GM19351 (cell line): ENCODE results near the gene IRAK1BP1.
"Not testable (repeated sequence)": the region's sequence is repeated elsewhere in the genome, so short reads cannot be mapped to it uniquely, and the experiment has no call there.

Experiments
- ATAC-seq: cut with Tn5 transposase; IDR thresholded peaks from one replicate; pipeline ENCODE4 v1.9.1; 2021; ENCODE audit warnings: mild to moderate bottlenecking, moderate library complexity; ENCODE audit not compliant: unreplicated experiment

The IRAK1BP1 gene

GRCh38 chr6:78867370-78868040 is at the start of gene IRAK1BP1:
Gene IRAK1BP1 (plus strand): TSS chr6:78867551. CDS start chr6:78867577, 26 bp downstream.
- peak; percentile 91 for ATAC-seq

DNA sequence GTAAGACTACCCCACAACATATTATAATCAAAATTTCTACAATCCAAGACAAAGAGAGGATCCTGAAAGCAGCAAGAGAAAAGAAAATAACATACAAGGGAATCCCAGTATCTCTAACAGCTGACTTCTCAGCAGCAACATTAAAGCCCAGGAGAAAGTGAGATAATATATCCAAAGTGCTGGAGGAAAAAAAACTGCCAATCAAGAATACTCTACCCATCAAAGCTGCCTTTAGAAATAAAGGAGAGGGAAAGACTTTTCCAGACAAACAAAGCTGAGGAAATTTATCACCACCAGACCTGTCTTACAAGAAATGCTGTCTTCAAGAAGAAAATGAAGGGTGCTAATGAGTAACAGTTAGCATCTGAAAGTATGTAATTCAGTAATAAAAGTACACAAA is 43.3 kb upstream of the IRAK1BP1 start:
- ATAC-seq, result no peak

DNA sequence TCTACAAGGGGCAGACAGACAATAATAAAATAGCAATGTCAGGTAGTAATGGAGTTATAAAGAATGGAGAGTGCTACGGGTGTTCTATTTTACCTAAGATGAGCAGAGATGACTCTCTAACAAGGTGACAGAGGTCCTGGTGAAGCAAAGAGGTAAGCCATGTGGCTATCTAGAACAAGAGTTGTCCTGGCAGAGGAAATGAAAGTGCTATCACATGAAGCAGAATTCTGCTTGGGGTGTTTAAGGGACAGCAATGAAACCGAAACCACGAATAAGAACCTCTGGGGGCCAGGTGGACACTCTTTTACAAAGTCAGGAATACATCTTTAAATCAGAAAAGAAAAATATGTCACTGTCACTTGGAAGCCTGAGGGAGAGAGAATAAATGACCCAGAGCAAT is 37.9 kb upstream of the IRAK1BP1 start:
- ATAC-seq, result peak; percentile 37

DNA sequence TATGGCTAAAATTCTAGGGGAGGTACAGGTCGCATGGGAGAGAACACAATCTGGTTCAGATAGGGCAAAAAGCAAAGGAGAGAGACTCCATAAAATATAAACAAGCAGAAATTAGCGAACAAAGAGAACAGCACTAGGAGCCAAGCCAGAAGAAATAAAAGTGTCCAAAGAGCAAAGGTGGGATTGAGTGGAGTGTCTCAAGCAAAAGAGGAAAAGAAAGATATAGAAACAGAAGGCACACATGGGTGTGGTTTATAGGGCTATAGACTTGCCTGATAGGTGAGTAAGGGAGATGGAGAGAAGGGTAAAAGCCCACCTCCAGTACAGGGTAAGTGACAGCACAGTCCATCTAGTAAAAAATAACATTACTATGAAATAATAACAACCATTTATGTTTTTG is 36.5 kb upstream of the IRAK1BP1 start:
- ATAC-seq, result no peak

DNA sequence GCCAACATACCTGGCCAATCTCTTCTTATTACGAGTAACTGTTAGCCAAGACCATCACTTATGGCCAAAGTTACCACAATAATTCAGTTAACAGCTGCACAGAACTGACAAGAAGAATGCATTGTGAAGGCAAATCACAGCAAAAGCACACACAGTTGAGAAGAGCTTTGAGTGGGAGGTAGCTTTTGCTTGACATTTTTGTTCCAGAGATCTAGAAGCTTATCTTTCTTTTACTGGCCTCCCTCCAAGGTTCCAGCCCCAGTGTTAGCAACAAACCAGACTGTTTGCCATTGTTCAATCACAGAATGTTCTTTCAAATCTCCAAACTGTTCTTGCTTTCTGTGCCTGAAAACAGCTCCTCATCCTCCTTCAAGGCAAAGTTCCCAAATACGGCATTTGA is 35.9 kb upstream of the IRAK1BP1 start:
- no peak for ATAC-seq

DNA sequence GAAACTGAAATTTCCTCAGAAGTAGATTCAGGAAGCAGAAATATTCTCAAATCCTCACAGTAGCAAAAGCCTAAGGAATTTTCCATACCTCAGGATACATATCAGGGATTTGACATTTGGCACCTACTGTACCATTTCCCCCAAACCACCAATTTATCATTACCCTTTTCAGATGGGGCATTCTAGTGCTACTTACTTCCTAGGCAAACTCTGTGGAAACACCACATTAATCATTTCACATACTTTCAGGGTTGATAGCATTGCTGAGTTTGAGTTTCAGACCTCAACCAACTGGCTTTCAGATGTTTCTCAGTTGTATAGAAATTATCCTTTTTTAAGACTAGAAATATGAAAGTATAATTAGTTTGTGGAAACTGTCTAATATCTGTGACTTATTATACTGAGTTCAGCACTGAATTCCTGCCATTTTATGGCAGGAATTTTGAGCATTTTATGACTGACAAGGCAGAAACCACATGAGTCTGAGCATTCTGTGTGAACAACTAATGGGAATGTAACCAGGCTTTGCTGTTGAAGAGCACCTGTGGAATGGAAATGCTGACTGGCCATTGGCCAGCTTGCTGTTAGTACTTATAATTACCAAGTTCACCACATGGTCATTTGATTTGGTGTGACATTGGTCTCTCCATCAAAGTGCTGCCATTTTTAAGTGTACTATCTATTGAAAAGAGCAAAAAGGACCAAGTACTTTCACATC is 35.1 kb upstream of the IRAK1BP1 start:
- ATAC-seq, result peak; percentile 53

DNA sequence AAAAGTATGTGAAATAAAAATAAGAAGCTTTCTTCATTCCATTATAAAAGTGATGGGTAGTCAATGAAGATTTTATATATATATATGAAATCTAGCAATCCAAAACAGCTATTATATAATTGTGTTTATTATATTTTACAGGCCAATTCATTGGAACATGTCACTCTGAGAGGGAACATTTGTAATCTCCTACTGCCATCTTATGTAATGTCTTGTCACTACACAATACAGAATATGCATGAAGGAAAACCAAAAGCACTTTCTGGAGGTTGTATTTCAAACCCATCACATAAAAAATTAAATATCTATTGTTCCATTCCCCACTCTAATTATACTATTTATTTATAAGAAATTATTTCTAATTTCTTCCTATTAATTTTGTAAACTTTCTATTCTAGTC is 31.5 kb upstream of the IRAK1BP1 start:
- no peak for ATAC-seq

- ATAC-seq, result no peak
These were observed 30.8 kb upstream of the IRAK1BP1 start for GRCh38 chr6:78836598-78836997.

- ATAC-seq, result no peak
These were observed 26.2 kb upstream of the IRAK1BP1 start for GRCh38 chr6:78841111-78841510.

DNA sequence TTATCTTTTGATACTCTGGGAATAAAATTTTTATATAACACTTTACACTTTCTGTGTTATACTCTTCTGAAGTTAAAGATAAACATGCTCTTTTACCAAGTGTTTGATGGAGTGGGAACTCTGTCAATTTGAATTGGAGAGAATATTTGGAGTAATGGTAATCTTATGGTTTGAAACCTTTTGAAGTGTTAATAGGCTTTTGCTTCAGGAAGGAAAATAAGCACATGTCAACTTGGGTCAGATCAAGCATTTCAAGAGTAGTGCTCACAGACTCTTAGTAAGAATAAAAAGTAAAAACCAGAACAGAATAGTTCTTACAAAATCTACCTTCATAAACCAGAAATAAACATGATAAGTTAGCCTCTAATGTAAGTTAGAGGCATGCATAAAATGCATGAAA is 24.4 kb upstream of the IRAK1BP1 start:
- ATAC-seq, result no peak

DNA sequence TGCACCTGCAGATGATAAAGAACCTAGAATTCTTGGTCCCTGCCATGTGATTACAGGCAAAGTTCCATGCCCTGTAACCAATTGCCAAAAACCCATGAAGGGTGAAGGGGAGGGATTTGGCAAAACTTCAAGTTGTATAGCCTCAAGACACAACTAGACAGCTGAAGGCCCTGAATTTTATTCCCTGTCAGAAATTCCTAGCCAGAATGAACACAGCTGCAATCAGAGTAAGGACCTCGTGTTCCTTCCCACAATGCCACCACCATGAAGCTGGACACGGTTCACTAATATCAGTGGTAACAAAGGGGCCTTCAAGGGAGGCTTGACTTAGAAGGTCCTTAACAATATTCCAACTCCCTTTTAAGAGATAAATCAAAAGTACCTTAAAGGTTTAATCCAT is 22.5 kb upstream of the IRAK1BP1 start:
- no peak for ATAC-seq

- no peak for ATAC-seq
These were observed 21.8 kb upstream of the IRAK1BP1 start for GRCh38 chr6:78845567-78845966.

DNA sequence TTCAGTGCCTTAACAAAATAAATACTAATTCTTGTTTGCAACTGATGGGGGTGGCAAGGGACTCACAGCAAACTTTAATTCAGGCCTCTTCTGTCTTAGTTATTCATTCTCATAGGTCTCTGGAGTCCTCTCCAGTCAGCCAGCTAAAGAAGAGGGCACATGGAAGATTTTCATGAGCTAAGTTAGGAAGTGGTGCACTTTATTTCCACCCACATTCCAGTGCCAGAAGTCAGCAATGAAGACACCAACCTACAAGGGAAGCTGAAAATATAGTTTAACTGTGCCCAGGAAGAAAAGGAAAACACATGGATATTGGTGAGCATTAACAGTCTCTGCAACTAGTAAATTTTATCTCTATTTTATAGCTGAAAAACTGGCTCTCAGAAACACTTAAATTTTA is 16.7 kb upstream of the IRAK1BP1 start:
- no peak for ATAC-seq

DNA sequence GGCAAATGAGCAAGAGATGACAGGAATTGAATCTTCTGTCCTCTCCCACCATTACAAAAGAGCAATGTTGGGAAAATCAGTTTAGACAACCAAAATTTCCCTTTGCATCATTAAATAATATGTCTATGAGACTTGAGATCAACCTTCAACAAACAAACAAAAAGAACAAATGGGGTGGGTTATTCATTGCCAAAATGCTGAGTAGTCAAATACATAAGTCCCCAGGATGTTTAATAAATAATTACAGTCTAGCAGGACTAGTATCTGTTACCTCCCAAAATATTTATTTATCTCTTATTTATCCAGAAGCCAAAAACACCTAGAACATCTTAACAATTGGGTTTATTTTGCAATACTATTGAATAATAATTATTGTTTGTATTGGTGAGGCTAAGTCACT is 16.2 kb upstream of the IRAK1BP1 start:
- ATAC-seq, result no peak

DNA sequence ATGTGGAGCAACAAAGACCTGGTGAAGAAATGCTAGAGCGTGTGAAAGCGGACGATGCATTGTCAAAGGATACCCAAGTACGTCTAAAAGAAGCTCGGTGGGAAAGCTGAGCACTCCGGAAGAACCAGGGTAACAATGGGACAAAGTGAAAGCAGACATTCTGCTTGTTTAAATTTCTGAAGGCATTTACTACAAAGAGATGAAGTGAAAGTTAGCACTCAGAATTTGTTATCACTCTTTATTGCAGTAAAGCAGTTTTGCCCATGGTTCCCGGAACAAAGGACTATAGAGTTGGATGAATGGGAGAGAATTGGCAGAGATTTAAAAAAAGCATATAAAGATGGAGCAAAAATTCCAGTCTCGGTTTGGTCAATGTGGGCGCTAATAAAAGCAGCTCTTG is 12.8 kb upstream of the IRAK1BP1 start:
- no peak for ATAC-seq

DNA sequence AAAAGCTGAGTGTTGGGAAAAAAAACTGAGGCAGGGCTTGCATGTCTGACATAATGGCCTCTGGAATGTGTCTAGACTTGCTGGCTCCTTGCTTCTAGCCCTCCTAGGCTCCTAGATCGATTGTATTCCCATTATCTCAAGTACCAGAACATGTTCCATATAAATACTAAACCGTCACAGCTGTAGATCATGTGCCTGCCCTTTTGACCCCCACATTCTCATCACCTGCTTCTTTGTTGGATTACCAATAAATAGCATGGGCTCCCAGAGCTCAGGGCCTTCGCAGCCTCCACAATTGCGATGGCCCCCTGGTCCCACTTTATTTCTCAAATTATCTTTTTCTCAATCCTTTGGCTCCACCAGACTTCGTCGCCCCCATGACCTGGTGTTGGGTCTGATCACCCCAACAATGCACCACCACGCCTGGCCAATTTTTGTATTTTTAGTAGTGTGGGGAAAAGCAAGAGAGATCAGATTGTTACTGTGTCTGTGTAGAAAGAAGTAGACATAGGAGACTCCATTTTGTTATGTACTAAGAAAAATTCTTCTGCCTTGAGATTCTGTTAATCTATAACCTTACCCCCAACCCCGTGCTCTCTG is 8.9 kb upstream of the IRAK1BP1 start:
- ATAC-seq, result not testable (repeated sequence)

DNA sequence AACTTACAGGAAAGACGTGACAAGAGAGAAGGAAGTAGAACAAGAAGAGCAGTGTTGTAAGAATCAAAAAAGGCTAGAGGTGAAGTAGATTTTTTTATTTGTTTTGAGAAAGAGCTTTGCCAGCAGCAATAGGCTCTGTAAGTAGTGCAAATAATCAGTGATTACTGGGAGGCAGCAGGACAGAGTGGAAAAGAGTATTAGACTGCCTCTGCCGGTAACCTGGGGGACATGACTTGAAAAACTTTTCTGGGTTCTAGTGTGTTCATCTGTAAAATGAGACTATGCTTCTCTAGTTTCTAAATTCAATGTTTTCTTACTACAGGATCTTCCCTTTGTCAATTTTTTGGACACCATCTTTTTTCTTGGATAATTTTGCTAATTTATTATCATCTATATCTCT is 5.8 kb upstream of the IRAK1BP1 start:
- no peak for ATAC-seq

GRCh38 chr6:78863576-78863975 is 3.8 kb upstream of the IRAK1BP1 start:
- ATAC-seq, result no peak

GRCh38 chr6:78864957-78865356 is 2.4 kb upstream of the IRAK1BP1 start:
- no peak for ATAC-seq

DNA sequence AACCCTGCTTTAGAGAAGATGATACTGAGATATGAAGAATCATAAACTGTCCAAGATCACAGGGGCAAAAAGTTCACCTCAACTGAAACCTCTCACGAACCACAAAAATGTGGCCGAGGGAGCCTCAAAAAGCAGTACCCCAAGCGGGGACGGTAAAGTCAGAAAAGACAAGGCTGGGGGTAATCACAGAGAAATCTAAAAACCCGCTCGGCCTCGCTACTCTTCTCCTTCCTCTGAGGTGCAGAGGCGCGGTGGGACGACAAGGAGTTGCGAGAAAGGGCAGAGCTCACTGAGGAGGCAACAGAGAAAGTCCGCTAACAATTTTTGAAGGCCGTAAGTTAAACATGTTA is 356 bp upstream of the IRAK1BP1 start:
- peak; percentile 36 for ATAC-seq

- ATAC-seq, result no peak
These were observed 765 bp downstream of the IRAK1BP1 start for GRCh38 chr6:78868116-78868515.

DNA sequence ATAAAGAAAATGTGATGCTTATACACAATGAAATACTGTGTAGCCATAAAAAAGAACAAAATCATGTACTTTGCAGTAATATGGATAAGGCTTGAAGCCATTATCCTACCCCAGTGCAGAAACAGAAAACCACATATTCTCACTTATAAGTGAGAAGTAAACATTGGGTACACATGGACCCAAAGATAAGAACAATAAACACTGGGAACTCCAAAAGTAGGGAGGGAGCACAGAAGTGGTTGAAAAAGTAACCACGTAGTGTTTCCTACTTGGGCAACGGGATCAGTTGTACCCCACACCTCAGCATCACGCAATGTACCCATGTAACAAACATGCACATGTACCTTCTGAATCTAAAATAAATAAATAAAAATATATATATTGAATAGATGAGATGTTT is 8.2 kb downstream of the IRAK1BP1 start:
- ATAC-seq, result no peak
